ENCODE data around the gene ZNF511. TPM values are rescaled to one million over a fixed set of nuclear protein-coding genes. Genes with fewer than 3 reads are reported as not detected.

Gene ZNF511
- total RNA-seq, 1 experiment from 2014 or later = 89.4 TPM

DNA sequence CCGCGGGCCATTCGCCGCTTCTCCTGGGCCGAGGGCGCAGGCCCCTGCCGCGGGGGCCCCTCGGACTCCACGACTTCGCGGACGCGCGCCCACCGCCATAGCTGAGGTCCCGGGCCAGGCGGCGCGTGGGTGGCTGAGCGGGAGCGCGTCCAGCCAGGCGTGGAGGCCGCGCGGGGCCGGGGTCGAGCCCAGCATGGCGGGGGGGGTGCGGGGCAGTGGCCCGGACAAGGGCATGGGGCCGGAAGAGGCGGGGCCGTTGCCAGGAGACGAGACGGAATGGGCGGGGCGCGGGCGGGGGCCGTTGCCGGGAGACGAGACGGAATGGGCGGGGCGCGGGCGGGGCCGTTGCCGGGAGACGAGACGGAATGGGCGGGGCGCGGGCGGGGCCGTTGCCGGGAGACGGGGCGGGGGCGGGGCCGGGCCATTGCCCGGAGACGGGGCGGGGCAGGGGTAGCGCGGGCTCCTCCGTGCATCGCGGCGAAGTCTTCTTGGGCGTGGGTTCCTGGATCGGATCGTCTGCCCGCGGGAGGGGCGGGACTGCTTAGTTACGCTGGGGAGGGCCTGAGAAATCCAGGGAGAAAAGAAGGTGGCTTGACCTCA, 46.9 kb upstream of the ZNF511 start:
- TF ChIP-seq, protein P1, sequence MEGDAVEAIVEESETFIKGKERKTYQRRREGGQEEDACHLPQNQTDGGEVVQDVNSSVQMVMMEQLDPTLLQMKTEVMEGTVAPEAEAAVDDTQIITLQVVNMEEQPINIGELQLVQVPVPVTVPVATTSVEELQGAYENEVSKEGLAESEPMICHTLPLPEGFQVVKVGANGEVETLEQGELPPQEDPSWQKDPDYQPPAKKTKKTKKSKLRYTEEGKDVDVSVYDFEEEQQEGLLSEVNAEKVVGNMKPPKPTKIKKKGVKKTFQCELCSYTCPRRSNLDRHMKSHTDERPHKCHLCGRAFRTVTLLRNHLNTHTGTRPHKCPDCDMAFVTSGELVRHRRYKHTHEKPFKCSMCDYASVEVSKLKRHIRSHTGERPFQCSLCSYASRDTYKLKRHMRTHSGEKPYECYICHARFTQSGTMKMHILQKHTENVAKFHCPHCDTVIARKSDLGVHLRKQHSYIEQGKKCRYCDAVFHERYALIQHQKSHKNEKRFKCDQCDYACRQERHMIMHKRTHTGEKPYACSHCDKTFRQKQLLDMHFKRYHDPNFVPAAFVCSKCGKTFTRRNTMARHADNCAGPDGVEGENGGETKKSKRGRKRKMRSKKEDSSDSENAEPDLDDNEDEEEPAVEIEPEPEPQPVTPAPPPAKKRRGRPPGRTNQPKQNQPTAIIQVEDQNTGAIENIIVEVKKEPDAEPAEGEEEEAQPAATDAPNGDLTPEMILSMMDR (conservative IDR thresholded peaks at IDR 0.05) = no peak
- no peak overlapping the region for H3K27ac ChIP-seq (ENCODE audit: insufficient read length, low read depth, low read length)
- WGBS (ENCODE audit: extremely low coverage, insufficient read length, low lambda C conversion rate) = no CpG with 5 or more reads among the region's 79 CpGs
- no peak overlapping the region for H3K18ac ChIP-seq (ENCODE audit: insufficient read length, low read depth, low read length)
- H4K8ac ChIP-seq (replicated peaks; ENCODE audit: insufficient read length, low read depth, low read length) = no peak overlapping the region
- no peak overlapping the region for H4K91ac ChIP-seq (ENCODE audit: insufficient read length, low read depth, low read length)
- H3K4me3 Mint-ChIP-seq = peak overlapping the region; percentile 66 to 79
- H2AK5ac ChIP-seq (ENCODE audit: insufficient read length, low read length) = no peak overlapping the region
- no peak overlapping the region for H3K4ac ChIP-seq (ENCODE audit: low read depth, low read length)
- peaks cover 3% of the 10 kb centered on the region for H4K20me1 ChIP-seq (ENCODE audit: control insufficient read depth, insufficient read depth, insufficient read length)
- no peaks in the 10 kb centered on the region for H3K9me3 Mint-ChIP-seq
- H2BK12ac ChIP-seq (ENCODE audit: insufficient read length, low read depth, low read length) = no peak overlapping the region
- no peaks in the 10 kb centered on the region; the same call in 1 of the 2 replicates for H3K27me3 ChIP-seq (ENCODE audit: insufficient read depth, low read length)
- no peak overlapping the region for H3T11ph ChIP-seq (ENCODE audit: low read length)
- DNase-seq = peak; percentile 69
- H3K4me2 ChIP-seq (ENCODE audit: insufficient read depth, insufficient read length, low read length) = peak overlapping the region; percentile 52
- H3K23ac ChIP-seq (ENCODE audit: insufficient read length, low read depth, low read length) = no peak overlapping the region
- no peak overlapping the region for H3K9ac ChIP-seq (ENCODE audit: extremely low read depth, insufficient read length, low read length)
- H2BK20ac ChIP-seq (ENCODE audit: low read depth, low read length, poor library complexity, severe bottlenecking) = no peak overlapping the region
- no peaks in the 10 kb centered on the region for H3K9me3 ChIP-seq (ENCODE audit: control insufficient read depth, low read depth, low read length)
- no peak overlapping the region for H3K14ac ChIP-seq (ENCODE audit: insufficient read depth, low read length)
- H2BK120ac ChIP-seq (ENCODE audit: low read depth, low read length, poor library complexity, severe bottlenecking) = no peak overlapping the region
- no peak overlapping the region for H2AFZ ChIP-seq (ENCODE audit: low read length)
- no peak overlapping the region for H2BK15ac ChIP-seq (ENCODE audit: low read depth, low read length)
- no peaks in the 10 kb centered on the region for H3K79me1 ChIP-seq (ENCODE audit: insufficient read depth, low read depth, low read length, poor library complexity, severe bottlenecking)
- H3K4me1 ChIP-seq (ENCODE audit: insufficient read depth, low read length) = no peaks in the 10 kb centered on the region
- peaks cover 11 to 28% of the 10 kb centered on the region in 2 experiments for H3K4me1 Mint-ChIP-seq
- H3K56ac ChIP-seq (ENCODE audit: insufficient read length, low read depth, low read length) = no peak overlapping the region
- H3K23me2 ChIP-seq (ENCODE audit: insufficient read length, low read depth, low read length, poor library complexity, severe bottlenecking) = peaks cover 7% of the 10 kb centered on the region
- no peak overlapping the region for H2BK5ac ChIP-seq (ENCODE audit: insufficient read length, low read length)
- H3K27ac Mint-ChIP-seq = no peak overlapping the region
- no peaks in the 10 kb centered on the region for H3K79me2 ChIP-seq (ENCODE audit: insufficient read depth, low read length)
- H4K5ac ChIP-seq (ENCODE audit: insufficient read length, low read depth, low read length) = no peak overlapping the region
- no peaks in the 10 kb centered on the region for H3K36me3 Mint-ChIP-seq (ENCODE audit: insufficient read depth in 1 of 3, low read depth in 3 of 3)
- H3K27me3 Mint-ChIP-seq (ENCODE audit: low read depth) = peaks cover 19% of the 10 kb centered on the region
